HuH-7.5 (cell line): ENCODE measurements around the gene SNX5.

Experiments
- DNase-seq: peaks from one replicate; pipeline ENCODE4 v3.0.0; 2011; ENCODE audit warnings: low spot score

The SNX5 gene

DNA sequence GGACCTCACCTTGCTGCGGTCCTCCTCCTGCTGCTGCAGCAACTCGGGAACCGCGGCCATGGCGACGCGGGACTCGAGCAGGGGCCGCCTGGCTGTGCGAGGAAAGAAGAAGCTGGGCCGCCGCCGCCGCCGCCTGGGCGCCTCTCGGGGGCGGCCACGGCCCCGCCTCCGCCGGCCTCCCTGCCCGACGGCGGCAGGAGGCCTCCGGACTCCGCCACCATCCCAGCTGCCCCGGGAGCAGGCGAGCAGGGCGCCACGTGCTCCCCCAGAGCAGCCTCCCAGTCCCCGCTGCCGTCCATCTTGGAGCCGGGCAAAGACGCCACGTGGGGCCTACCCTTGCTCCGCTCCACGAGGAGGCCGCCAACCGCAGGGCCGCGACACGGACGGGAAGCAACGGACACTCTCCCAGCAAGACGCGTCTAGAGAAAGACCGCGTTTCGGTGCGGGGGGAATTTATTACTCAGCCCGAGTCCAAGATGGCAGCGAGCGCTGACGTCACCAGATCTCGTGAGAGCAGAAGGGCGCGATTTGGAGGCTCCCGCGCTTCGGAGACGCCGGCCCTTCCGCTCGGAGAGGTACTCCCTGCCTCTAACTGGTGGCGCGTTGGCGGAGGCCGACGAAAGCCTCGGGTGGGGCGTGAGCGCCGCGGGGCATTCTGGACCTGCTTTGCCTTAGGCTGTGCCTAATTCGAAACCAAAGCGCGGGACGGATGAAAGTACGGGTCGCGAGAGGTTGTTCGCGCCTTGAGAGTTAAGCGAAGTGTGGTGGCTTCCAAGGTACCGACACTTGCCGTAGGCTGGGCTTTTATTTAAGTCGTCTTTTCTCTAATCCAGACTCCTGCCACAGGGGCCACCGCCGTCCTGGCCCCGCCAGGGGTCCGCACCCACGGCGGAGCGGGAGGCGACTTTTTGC lies at the start of gene SNX5, which contains the start of gene MGME1:
SNX5 (minus strand) TSS at position 429 of the 912 bp plus-strand sequence; CDS start at position 60, 369 bp downstream.
MGME1 (plus strand) TSS at position 653 of the 912 bp plus-strand sequence. CDS start 842 bp downstream, outside the sequence.
- peak; percentile 97 for DNase-seq

DNA sequence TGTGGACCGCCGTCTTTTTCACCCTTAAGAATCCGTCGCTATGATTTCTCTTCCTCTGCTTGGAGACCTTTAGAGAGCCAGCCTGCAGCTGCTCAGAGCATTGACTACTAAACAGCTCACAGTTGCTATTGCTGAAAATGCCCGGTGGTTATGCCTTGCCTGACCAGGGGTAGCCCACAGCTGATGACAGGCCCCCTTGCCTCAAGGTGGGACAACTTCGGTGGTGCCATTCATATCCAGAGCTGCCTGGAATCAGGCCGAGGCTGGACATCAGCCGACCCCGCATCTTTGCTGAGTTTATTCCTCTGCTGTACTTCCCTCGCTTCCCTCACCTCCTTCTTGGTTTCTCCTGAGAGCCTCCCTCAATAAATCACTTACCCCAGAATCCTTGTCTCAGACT lies 49.5 kb upstream of the SNX5 start:
- no peak for DNase-seq

DNA sequence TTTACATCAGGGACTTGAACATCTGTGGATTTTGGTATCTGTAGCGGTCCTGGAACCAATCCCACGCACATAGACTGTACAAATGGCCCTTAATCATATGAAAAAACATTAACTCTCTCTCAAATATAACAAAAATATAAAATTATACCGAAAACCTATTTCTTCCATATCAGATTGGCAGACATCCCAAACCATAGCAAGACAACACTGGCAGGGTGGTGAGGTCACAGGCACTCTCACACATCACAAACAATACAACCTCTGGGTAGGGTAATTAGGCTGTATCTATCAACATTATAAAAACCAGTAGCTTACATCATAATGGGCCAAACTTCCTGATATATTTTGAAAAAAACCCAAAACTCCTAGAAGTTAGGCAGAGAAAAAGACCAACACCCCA lies 48.2 kb upstream of the SNX5 start:
- DNase-seq, result no peak

DNA sequence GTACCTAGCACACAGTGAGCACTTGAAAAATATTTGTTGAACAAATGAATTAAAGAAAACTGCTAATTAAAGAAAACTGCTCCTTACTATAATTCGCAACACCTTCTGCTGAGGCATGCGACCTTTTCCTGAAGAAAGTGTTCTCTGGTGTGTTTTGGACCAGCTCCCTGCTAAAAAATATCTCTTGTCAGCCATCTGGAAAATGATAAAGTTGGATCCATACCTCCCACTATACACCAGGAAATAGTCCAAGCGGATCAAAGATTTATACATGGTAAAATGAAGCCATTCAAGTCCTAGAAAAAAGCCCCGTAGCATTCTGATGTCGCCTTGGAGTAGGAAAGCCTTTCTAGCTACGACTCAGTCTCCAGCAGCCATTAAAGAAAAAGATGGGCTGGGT lies 45.8 kb upstream of the SNX5 start:
- no peak for DNase-seq

DNA sequence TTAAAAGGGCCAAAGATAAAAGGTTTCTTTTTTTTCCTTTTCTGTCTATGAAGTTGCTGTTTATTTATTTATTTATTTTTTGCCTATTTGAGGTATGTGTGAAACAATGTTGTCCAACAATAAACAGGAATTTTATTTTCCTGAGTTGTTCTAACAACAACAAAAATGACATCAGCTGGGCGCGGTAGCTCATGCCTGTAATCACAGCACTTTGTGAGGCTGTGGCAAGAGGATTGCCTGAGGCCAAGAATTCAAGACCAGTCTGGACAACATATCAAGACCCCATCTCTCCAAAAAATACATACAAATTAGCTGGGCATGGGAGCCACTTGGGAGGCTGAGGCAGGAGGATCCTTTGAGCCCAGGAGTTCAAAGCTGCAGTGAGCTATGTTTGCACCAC lies 44.3 kb upstream of the SNX5 start:
- DNase-seq, result no peak

DNA sequence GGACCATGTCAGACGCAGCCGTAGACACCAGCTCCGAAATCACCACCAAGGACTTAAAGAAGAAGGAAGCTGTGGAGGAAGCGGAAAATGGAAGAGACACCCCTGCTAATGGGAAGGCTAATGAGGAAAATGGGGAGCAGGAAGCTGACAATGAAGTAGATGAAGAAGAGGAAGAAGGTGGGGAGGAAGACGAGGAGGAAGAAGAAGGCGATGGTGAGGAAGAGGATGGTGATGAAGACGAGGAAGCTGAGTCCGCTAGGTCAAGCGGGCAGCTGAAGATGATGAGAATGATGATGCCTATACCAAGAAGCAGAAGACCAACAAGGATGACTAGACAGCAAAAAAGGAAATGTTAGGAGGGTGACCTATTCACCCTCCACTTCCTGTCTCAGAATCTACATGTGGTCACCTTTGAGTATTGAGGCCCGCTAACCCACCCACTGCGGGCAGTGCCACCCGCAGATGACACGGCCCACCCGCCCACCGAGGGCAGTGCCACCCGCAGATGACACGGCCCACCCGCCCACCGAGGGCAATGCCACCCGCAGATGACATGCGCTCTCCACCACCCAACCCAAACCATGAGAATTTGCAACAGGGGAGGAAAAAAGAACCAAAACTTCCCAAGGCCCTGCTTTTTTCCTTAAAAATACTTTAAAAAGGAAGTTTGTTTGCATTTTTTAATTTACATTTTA lies 43.5 kb upstream of the SNX5 start:
- no peak for DNase-seq

DNA sequence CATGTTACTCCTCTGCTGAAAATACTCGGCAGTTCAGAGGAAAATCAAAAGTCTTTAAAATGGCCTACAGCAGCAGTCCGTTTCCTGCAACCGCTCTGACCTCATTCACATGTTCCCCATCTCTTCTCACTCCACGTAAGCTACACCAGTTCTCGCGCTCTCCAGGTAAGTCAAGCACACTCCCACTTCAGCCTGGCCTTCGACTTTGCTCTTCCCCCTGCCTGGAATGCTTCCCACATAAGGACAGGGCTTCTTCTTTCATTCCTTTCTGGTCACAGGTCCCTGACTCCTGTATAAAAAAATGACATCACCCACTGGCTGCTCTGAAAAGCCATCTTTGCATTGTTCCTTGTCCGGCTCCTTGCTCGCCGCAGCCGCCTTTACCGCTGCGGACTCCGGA lies 42.9 kb upstream of the SNX5 start:
- no peak for DNase-seq

DNA sequence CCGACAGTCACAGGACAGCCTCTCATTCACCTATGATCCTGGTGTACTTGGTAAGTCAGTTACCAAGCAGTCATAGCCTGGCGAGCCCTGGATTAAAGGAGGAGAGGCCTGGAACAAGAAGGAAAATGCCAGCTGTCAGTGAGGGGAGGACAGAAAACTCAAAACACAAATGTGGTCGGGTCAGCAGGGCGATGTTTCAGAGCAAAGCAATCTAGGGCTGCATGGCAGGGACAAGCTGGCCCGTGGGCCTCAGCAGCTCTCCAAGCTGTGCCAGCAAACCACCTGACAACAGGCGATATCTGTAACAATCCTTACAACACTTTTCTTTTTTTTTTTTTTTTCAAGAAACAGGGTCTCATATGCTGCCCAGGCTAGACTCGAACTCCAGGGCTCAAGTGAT lies 40.5 kb upstream of the SNX5 start:
- no peak for DNase-seq

DNA sequence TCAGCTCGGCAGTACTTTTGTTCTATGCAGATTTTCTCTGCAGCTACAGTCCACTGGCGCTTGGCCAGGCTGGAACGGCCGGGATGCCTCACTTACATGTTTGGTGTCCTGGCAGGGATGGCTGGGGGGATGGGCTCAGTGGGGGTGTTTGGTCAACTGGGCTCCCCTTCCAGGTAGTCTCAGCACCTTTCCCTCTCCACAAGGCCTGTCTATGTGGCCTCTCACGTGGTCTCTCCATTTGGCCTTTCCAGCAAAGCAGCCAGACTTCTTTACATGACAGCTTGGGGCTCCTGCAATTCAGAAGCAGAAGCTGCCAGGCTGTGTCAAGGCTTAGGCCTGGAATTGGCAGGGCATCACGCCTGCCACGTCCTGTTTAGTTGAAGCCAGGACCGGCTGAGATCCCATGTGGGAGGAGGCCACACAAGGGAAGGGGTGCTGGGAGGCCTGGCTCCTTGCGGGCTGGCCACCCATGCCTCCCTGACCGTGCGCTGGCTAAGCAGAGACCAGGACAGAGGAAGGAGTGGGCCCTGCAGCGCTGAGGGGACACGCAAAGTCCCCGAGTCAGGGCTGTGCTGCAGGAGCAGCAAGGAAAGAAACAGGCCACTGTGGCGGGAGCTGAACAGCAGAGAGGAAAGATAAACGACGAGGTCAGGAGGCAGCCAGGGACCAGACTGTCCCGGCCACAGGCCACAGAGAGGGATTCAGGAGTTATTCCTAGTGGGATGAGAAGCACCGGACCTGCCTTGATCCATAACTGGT lies 39.1 kb upstream of the SNX5 start:
- no peak for DNase-seq

DNA sequence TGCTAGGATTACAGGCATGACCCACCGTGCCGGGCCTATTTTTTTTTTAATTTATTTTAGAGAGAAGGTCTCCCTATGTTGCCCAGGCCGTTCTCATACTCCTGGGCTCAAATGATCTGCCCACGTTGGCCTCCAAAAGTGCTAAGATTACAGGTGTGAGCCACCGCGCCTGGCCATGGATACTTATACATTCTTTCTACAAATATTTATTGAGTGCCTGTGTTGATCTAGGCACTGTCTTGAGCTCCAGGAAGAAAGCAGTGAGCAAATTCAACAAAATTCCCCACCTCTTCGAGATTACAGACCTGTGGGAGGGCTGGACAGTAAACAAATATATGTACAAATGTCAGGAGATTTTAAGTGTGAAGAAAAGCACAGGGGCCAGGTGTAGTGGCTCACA lies 38.1 kb upstream of the SNX5 start:
- no peak for DNase-seq

DNA sequence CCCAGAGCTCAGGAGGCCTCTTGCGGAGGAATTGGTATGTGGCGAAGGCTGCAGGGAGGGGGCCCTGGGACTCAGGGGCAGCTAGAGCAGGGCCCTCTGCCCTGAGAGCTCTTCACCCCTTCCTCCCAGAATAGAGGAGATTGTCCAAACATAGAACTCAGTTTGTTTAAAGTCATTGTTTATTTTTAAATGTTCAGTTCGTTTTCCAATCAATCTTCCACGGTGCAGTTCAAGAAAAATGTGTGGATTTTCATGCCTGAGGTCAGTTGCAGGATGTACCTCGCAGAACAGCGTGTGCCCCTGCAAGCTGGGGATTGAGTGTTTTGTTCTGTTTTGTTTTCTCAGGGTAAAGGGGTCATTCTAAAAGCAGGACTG lies 37.4 kb upstream of the SNX5 start:
- DNase-seq, result no peak

DNA sequence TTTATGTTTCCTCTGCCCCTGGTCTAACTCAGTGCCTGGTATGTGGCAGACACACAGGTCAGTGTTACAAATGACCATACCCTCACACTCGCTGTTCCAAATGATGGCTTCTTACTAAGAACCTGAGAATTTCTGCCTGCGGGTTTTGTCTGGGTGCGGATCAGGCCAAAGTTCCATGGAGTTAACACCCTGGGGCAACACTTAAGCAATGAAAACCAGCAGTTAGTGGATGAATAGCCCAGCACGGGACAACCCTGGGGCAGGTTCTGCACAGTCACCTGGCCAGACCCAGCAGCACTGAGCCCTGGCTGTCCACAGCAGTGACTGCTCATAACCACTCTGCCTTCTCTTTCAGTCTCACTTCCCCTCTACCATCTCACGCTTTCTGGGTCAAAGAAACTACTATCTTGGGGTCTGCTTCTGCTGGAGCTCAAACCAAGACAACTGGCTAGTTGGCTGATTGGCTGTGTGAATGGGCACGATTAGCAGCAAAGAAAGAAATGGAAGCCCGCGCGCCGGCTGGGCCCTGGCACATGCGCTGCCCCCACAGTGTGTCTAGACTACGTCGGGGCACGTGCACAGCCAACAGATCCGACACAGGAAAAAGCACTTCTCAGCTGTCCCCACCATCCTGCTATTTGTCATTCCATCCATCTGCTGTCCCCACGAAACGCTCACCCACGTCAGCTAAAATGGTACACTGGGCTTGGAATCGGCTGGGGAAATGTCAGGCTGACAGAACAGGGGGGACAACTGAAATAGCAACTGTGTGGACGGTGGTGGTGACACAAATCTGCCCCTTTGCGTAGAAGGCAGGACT lies 36.8 kb upstream of the SNX5 start:
- DNase-seq, result no peak

DNA sequence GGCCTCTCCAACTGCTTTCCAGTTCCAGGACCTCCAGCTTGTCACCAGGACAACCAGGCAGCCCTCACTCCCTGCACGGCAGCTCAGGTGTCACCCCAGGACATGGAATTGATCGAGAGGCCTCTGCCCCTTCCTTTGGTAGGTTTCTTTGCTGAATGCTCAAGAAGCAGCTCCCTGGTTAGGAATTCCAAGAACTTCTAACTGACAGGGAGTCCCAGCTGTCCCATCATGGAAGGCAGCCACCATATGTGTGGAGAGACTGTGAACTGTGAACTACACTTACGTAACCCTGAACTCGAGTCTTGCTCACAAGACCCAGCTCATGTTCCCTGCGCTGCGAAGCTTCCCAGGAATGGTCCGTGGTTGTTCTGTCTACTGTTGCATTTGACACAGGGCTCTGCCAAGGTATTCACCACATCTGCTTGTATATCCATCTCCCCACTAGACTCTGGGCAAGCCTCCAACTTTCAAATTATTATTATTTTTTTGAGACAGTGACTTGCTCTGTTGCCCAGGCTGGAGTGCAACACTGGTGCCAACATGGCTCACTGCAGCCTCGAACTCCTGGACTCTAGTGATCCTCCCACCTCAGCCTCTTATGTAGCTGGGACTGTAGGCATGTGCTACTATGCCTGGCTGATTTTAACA lies 35.9 kb upstream of the SNX5 start:
- no peak for DNase-seq

DNA sequence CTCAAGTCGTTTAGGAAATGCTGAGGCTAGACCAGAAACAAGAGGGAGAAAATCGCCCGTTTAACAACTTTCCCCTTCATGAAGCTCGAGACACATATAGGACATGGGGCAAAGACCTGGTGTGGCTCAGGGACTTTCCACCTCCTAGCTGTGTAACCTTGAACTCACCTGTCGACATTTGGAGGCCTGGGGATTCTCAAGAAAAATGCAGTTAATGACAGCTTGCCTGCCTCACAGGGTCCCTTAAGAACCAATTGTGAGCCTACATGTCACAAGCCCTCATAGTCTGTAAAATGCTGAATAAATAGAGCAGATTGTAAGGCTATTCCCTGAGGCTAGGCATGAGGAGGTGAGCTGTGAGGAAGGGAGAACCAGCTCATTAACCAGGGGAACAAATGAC lies 35.3 kb upstream of the SNX5 start:
- no peak for DNase-seq

DNA sequence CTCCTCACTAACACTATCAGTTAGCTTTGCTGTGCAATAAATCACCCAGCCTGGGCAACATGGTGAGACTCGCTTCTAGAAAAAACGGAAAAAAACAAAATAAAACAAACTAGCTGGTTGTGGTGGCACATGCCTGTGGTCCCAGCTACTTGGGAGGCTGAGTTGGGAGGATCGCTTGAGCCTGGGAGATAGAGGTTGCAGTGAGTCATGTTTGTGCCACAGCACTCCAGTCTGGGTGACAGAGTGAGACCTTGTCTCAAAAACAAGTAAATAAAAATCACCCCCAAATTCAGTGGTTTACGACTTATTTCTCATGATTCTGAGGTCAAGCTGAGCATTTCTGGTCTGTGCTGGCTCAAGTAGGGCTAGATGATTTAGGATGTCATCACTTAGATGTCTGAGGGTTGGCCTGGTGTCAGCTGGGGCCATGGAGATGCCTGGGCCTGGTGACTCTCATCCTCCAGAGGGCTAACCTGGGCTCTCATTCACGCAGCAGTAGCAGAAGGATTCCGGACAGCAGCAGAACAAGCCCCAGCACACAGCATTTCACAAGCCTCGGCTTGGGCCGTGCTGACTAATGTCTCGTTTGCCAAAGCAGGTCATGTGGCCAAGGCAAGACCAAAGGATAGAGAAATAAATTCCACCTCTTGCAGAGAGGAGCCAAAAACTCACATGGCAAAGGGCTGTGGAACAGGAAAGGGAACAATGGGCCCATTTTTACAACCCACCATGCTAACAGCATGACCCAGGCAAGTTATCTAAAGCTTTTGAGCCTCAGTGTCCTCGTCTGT lies 32.7 kb upstream of the SNX5 start:
- no peak for DNase-seq

DNA sequence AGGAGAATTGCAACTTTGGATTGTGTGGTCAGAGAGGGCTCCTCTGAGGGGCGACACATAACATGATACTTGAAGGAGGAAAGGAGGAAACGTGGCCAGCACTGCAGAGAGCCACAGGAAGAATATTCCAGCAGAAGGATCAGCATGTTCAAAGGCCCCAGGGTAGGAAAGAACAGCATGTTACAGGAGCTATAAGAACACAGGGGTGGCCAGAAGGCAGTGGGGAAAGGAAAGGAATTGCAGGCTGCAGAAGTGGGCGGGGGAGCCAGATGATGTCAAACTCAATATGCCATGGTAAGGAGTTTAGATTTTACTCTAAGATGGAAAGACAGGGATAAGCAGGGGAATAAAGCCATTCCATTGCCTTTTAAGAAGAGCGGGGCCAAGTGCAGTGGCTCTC lies 31.0 kb upstream of the SNX5 start:
- DNase-seq, result no peak

DNA sequence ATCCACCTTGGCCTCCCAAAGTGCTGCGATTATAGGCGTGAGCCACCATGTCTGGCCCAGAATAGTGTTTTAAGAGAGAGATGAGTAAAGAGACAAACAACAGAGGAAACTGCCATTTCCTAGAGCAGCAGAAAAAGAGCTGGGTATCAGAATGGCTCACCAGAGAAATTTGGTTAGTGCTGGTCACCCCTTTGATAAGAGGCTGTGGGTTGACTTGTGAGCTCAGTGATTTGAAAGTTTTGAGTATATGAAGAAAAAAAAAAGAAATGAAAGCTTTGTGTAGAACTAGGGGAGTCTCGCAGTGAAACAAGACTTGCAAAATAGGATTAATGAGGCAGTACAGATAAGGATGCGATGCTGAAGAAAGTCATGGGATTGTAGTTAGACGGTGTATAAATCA lies 29.9 kb upstream of the SNX5 start:
- no peak for DNase-seq

DNA sequence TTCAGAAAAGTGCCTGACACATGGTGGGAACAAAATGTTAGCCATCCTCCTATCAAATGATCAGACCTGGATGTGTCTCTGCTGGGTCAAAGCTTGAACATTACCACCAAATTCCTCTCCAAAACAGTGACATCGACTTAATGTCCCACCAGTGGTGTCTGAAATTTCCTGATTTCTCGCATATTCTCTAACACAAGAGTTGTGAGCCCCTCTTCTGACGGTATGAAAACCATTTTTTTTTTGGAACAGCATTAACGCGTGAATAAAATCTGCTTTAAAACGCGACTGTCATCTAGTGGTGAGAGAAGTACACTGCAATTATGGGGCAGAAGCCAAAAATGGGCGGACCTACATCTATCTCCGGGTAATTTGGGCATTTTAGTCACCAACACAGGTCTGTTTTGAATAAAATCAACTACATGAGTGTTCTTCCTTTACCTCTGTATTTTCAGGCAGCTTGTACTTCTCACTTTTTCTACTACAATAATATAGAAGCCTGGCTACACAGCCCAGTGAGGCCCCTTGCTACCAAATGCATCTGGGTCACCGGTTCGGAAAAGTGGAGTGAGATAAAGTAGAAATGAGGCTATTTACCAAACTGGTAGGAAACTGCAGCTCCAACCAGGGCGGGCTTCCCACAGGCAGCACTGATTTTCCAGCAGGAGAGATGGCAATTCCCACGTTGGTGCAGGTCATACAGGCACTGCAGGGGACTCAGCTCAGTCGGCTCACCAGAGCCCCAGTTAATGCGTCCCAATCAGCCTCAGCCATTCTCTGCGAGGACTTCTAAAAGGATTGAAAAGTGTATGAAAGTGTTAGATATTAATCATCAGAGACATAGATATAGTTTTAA lies 27.6 kb upstream of the SNX5 start:
- DNase-seq, result no peak

DNA sequence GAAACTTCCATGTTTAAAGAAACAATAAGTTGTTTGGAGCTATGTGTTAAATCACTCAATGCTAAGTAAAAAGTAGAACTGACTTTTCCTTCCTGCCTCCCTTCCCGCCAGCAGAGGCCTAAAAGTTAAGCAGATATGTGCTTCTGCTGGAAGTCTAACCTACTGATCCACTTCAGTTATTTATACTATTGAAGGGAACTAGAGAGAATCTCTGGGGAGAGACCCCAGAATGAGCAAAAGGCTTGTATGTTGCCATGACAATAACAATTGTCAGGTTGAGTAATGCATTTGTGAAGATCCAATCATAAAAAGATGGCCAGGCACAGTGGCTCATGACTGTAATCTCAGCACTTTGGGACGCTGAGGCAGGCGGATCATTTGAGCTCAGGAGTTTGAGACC lies 25.0 kb upstream of the SNX5 start:
- DNase-seq, result no peak
